Measurements from ENCODE around the gene SH3RF3.

GRCh38 chr2:109435901-109436598, 307.0 kb downstream of the SH3RF3 start:
- TF ChIP-seq, protein P1, sequence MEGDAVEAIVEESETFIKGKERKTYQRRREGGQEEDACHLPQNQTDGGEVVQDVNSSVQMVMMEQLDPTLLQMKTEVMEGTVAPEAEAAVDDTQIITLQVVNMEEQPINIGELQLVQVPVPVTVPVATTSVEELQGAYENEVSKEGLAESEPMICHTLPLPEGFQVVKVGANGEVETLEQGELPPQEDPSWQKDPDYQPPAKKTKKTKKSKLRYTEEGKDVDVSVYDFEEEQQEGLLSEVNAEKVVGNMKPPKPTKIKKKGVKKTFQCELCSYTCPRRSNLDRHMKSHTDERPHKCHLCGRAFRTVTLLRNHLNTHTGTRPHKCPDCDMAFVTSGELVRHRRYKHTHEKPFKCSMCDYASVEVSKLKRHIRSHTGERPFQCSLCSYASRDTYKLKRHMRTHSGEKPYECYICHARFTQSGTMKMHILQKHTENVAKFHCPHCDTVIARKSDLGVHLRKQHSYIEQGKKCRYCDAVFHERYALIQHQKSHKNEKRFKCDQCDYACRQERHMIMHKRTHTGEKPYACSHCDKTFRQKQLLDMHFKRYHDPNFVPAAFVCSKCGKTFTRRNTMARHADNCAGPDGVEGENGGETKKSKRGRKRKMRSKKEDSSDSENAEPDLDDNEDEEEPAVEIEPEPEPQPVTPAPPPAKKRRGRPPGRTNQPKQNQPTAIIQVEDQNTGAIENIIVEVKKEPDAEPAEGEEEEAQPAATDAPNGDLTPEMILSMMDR (IDR thresholded peaks at IDR 0.05), result no peak
- peak in 1 of 2 donors; percentile 13 for TF ChIP-seq POLR2A (IDR thresholded peaks at IDR 0.05)

All from adrenal gland (tissue), 5 donors.